Esophagus mucosa (tissue), 1 donor: ENCODE results near the gene NTN5. TPM values are rescaled to one million over a fixed set of nuclear protein-coding genes. Genes with fewer than 3 reads are reported as not detected.

Source experiments
- ATAC-seq: fragments of 200-7000 bp; cut with Tn5 transposase; one replicate; pipeline ENCODE4 v1.9.1; 2020
- total RNA-seq: library from RNA; stranded (reverse); gene quantifications from one replicate; pipeline ENCODE4 v1.2.4, GENCODE V29; 2023
- donor health status: DM: yes; HTN: yes; CAD: no.

NTN5 gene
- total RNA-seq, 1 donor from 2014 or later = not detected

DNA sequence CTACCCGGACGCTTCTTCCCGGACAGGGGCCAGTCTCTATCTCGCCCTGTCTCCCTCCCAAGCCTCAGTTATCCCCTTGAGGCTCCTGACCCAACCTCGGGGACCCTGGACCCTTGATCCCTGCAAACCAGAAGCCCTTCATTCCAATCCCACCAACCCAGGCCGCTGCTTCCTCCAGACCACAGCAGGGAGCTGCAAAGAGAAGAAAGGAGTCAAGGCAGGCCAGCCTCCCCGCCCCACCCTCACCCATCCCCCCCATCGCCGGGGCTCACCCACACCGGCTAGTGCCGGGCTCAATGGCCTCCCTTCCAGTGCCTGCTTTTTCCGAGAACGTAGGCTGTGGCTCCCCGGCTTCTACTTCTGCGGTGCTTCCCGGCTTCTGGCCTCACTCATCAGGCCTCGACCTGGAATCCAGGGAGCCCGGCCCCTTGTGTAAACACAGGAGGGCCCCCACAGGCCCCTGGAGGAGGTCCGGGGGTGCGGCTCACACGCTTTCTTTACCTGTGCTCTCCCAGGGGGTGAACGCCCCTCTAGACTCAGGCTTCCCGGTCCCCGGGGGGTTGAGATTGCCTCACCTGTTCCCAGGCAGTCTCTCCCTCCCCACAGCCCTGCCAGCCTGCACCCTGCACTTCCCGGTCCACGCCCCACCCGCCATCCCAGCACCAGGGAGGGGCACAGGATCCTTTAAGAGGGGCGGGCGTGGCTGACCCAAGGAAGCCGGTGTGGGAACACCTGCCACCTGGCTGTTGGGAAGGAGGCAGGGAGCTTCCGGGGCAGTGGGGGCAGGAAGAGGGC is 58.2 kb downstream of the NTN5 start, which contains the start of gene FAM83E:
Gene FAM83E, minus strand, starts transcription at position 641 of the 795 bp plus-strand sequence. CDS start 1,704 bp downstream, outside the sequence.
- ATAC-seq = peak; percentile 65

DNA sequence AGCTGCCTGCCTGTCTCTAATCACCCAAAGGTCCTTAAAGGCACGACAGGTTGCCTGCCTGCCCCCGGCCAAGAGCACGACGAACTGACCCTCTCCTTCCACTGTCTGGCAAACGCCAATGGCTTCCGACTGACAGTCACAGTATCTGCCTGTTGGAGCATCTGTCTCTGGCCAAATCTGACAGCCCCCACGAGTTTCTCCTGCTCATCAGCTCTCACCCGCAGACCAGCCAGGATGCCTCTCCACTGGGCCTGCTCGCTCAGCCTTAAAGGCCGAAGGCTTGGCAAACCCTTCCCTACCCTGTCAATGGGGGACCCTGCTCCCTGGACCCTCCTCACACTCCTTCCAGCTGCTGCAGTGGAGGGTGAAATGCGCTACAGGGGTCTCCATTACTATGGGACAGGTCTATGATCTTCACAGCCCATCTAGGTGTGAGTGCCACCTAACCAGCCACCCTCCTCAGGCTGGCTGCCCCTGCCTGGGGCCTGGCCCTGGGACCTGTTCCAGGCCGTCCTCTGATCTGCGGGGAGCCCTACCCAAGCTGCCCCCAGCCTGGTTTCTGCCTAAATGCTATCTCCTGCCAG is 58.9 kb downstream of the NTN5 start:
- ATAC-seq = no peak

DNA sequence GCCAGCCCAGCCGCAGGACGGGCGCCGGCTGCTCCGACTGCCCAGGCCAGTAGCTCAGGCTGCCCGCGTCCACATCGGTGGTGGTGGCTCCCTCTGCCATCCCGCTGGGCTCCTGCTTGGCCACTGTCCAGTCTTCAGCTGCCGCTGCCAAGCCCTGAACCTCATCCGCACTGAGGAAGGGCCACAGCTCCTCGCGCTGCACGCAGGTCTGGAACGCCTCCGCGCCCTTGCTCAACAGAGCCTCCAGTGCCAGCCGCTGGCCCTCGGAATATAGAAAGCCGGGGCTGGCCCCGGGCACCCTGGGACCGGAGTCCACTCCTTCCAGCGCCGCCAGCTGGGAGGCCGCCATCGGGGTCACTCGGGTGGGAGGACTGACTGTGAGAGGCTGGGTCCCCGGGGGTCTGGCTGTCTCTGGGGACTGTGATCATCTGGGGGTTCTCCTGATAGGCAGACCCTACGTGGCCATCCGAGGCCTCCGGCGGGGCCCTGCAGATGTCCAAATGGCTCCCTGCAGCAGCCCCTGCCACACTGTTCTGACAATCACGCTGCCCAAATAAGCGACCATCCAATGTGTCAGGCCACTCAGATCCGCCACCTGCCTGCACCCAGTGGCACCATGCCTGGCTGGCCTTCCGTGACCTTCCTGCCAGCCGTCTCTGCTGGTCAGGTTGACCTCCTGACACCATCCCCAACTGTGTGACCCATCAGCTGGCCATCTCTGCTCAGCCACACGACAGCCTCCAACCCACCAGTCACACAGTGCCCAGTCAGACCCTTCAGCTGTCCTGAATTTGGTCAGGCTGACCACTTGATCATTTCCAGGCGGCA is 59.6 kb downstream of the NTN5 start:
- ATAC-seq = no peak

DNA sequence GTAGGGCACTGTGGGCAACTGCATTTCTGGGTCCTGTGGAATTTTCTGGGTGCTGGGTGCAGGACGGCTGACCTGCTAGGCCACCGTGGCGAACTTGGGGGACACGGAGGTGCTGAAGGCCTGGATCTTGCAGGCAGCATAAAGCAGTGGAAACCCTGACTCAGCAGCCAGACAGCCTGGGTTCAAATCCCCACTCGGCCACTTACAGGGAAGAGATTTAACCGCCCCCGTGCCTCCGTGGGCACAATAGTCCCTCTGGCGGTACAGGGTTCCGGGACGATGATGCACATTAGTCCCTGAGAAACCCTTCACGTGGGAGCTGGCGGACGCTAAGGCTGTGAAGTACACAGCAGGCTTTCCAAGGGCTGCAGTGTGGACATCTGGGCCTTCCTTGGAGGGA is 60.9 kb downstream of the NTN5 start:
- ATAC-seq = no peak

Other genes with a start within 250 kb of the NTN5 start
- 24.6 TPM for gene GRWD1, start 227.0 kb downstream of the NTN5 start, total RNA-seq
- gene KCNJ14, start 217.4 kb downstream of the NTN5 start, total RNA-seq = 0.76 TPM
- gene CYTH2, start 203.6 kb downstream of the NTN5 start, total RNA-seq = 47.2 TPM
- 4.9 TPM for gene LMTK3, start 161.2 kb downstream of the NTN5 start, total RNA-seq
- gene SULT2B1, start 120.8 kb downstream of the NTN5 start, total RNA-seq = 245 TPM
- gene SPACA4, start 66.3 kb downstream of the NTN5 start, total RNA-seq = 0.64 TPM
- gene FAM83E, start 57.9 kb downstream of the NTN5 start, total RNA-seq = 6.5 TPM
- gene RPL18, start 53.8 kb downstream of the NTN5 start, total RNA-seq = 1,668 TPM
- gene SPHK2, start 53.5 kb downstream of the NTN5 start, total RNA-seq = 7.7 TPM
- 6.7 TPM for gene DBP, start 35.6 kb downstream of the NTN5 start, total RNA-seq
- 3.1 TPM for gene CA11, start 26.8 kb downstream of the NTN5 start, total RNA-seq
- gene FUT2, start 23.0 kb upstream of the NTN5 start, total RNA-seq = 101 TPM
- 0.56 TPM for gene MAMSTR, start 46.7 kb upstream of the NTN5 start, total RNA-seq
- gene RASIP1, start 67.6 kb upstream of the NTN5 start, total RNA-seq = 7.3 TPM
- gene IZUMO1, start 73.9 kb upstream of the NTN5 start, total RNA-seq = 1.3 TPM
- 6.1 TPM for gene FUT1, start 79.6 kb upstream of the NTN5 start, total RNA-seq
- gene FGF21, start 82.5 kb upstream of the NTN5 start, total RNA-seq = not detected
- gene BCAT2, start 138.0 kb upstream of the NTN5 start, total RNA-seq = 31.0 TPM
- gene HSD17B14, start 163.5 kb upstream of the NTN5 start, total RNA-seq = 0.40 TPM
- gene PLEKHA4, start 195.6 kb upstream of the NTN5 start, total RNA-seq = 8.1 TPM
- 30.0 TPM for gene PPP1R15A, start 199.4 kb upstream of the NTN5 start, total RNA-seq
- gene TULP2, start 225.7 kb upstream of the NTN5 start, total RNA-seq = 0.24 TPM
- 104 TPM for gene NUCB1, start 227.3 kb upstream of the NTN5 start, total RNA-seq